HG03175 (cell line): Measurements from ENCODE around the gene ZNF860.
A peak's percentile ranks its signal among the peaks of the same experiment; 100 is the strongest.

Experiments used
- ATAC-seq: cut with Tn5 transposase; IDR thresholded peaks from one replicate; pipeline ENCODE4 v1.9.1; 2021; ENCODE audit warnings: mild to moderate bottlenecking, moderate library complexity; ENCODE audit not compliant: unreplicated experiment

Gene ZNF860

DNA sequence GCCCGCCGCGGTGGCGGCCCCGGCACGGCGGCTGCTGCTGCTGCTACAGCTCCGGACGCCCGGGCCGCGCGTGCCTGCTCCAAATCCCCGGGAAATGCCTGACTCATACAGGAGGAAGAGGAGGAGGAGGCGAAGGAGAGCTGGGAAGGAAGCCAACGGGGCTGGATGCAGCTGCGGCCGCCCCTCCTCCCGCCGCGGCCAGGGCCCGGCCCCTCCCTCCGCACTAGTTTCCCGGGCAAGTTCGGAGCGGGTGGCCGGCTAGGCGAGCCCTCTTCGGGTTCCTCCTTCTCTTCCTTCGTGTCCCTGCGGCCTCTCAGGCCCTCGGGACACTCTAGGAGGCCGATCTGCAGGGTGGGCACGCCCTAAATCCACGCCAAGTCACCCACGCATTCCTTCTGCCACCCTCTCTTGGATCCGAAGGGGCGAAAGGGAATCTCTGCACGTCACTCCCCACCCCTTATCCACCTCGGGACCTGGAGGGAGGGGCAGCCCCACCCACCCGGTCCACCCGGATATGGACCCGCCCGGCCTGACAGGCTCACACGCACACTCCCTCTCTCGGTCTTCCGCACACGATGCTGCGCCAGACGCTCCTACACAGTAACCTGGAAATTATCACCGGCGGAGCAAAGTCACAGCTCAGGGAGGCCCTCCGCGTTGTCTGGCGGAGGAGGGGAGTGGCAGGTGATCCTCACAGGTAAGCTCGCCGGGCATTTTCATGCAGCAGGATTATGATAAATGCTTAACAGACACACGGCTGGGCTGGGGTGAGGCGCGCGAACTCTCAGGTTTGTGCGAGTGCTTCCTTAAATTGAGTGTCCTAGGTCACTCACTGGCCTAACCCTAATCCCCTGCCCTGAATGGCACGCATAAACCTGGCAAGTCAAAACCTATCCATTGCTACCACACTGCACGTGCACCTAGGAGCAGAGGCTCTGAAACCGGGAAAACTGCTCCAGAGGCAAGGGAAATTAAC, at the start of gene ZNF860, which contains the start of gene OSBPL10:
Gene ZNF860, plus strand, starts transcription at position 545 of the 976 bp plus-strand sequence. CDS start 7,330 bp downstream, outside the sequence.
Gene OSBPL10, minus strand, starts transcription at position 57 of the 976 bp plus-strand sequence. CDS start 83 bp downstream, outside the sequence.
- ATAC-seq = peak; percentile 14

DNA sequence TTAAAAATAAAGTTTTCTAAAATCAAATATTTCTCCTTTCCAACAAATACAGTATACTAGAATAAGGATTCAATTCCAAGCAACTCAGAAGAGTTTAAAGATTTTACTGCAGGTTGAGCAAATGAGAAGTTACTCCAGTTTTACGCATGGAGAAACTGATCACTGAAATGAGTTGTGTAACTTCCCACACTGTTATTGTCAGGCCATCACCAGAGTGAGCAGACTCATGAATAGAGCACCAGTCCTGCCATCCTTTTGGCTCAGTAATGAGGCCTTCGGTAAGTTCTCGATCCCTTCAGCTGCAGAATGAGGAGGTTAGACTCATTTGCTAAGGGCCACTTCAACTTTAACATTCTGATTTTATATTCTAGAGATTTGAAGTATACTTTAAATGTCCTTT, 48.6 kb upstream of the ZNF860 start:
- no peak for ATAC-seq

DNA sequence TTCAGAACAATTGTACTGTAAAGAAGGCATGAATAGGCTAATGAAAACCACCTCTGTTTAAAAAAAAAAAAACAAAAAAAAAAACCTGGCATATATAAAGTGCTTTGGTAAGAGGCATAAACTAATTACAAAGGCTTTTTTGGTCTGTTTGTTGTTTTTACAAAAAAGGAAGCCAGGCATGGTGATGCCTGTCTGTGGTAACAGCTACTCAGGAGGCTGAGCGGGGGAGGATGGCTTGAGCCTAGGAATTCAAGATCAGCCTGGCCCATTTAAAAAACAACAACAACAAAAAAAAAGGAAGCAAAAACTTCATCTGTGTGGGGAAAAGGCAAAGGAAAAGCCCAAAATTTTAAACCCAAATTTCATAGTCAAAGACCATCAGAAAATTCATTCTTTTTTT, 47.5 kb upstream of the ZNF860 start:
- no peak for ATAC-seq

DNA sequence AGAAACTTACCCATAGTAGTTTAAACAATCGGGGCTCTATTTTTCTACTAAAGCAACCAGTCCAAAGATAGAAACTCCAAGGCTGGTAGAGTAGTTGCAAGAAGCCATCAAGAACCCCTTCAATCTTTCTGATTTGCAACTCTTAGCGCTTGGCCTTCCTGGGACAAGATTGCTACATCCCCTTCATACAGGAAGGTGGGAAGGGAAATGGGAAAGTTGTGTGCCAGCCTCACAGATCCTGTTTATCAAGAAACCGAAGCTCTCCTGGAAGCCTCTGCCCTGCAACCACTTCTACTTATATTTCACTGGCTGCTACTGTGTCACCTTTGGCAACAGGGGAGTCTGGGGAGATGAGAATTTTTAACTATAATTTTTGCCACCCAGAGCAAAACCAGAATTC, 46.7 kb upstream of the ZNF860 start:
- no peak for ATAC-seq

DNA sequence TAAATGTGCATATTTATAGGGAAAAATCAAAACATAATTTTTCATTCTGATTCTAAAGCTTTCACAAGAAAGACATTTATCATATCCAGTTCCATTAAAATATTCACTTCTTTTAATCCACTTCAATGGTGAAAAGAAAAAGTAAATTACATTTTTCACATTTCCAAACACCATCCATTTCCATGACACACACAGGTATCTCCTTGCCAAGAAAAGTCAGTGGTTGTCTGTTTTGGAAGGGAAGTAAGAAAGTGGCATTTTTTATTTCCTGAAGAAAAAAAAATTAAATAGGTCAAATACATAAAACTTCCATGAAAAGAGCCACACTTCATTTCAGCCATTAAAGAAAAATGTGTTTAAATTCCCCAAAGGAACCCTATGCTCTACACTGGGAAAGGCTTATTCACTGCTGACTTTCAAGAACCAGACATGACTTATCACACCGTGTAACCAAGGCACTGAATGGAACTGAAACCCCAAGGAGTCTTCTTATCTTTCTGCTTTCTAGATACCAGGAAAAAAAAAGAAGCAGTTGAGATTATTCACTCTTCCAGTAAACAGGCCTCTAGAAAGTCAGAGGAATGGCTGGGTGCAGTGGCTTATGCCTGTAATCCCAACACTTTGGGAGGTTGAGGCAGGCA, 45.0 kb upstream of the ZNF860 start:
- ATAC-seq = no peak

DNA sequence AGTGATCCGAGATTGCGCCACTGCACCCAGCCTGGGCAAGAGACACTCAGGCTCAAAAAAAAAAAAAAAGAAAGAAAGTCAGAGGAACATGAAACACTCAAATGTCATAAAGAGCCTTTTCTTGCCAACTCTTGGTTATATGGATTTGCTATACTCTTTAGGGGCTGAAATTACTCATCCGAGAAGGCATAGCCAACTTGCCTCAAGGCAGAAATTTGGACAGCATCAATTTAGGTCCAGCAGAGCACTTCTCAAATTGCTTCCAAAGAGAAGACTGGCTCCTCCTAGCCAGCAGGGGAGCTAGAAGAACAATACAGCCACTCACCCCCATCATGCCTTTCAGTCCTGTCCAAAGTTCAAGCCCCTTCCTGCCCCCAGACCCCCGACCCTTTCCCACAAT, 44.3 kb upstream of the ZNF860 start:
- ATAC-seq = no peak

DNA sequence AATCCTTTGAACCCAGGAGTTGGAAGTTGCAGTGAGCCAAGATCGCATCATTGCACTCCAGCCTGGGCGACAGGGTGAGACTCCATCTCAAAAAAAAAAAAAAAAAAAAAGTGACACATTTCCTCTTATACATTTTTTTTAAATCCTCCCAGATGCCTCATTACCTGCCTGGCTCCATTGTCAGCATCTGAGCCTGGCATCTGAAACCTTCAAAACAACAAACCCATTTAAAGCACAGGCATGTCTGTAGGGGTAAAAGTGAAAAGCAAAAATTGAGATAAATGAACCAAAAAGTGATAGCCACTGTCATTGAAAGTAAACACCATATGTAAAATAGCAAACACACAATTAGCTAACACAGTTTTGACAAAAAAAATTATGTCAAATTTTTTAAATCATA, 39.1 kb upstream of the ZNF860 start:
- no peak for ATAC-seq

DNA sequence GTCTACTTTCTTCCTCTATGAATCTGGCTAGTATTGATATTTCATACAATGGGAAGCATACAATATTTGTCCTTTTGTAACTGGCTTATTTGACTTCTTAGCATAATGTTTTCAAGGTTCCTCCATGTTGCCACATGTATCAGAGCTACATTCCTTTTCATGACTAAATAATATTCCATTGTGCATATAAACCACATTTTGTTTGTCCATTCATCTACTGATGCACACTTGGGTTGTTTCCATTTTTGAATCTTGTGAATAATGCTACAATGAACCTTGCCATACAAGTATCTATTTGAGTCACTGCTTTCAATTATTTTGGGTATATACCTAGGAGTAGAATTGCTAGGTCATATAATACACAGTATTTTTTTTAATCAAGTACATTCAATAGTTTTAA, 38.5 kb upstream of the ZNF860 start:
- ATAC-seq = no peak

DNA sequence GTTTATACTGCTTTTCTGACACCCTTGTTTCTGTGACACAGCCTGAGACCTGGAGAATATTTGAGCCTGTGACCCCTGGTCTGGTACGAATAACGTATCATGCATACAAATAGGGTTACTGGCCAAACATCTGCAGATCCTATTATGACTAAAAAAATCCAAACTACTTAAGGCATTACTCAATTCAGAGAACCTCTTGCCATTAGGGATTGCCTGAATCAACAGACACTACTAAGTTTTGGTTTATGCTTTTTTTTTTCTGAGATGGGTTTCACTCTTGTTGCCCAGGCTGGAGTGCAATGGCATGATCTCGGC, 35.9 kb upstream of the ZNF860 start:
- ATAC-seq = no peak

DNA sequence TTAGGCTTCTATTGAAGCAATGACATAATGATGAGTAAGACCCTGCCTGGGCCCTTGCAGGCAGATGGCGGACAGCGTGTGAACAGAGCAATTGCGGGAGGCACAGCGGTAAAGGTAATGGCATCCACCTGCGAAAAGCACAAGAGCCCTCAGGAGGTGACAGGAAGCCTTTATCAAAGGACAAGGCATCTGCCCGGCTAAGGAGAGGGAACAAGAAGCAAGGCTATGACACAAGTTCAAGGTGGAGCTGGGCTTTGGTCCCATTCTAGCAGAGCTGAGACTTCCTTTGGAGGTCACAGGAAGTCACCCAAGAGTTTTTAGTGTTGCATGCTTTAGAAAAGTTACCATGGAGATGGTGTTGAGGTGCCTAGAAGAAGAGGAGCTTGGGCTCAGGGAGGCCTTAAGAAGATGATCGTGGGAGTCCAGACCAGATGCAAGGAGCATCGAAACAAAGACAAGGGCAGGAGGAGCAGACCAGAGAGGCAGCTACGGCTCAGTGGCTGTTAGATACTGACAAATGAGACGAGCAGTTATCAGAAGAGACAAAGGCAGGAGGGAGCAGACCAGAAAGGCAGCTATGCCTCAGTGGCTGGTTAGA, 35.0 kb upstream of the ZNF860 start:
- peak; percentile 43 for ATAC-seq

DNA sequence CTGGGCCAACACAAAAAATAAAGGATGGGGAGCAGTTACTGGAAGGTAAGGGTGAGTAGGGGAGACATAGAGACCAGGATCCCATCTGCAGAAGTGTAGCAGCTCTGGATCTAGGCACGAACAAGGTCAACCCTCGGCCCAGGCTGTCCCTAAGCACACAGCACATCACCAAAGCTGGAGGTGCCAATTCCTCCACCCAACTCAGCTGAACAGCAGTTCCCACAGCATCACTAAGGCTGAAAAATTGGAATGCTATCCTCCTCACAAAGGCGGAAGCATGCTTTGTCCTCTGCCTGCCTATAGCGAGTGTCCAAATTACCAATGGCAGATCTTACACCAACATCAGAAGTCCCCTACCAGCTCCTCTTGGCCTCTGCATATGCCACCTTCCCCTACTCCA, 34.4 kb upstream of the ZNF860 start:
- no peak for ATAC-seq

DNA sequence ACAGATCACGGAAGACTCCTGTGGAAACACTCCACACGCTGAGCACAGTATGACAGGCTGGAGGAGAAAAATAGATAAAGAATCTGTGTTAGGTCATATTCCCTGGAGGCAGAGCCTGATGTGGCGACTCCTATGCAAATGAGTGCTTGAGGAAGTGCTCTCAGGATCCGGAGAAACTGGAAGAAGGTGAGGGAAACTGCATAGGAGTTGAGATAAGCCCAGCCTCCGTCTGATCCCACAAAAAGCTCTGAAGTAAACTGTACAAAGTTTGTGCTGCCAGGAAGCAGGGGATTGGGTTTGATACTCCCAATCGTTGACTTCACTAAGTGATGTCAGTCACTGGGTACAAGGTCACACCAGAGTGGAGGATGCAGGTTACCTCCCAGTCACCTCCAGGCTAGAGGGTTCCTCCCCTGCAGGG, 33.9 kb upstream of the ZNF860 start:
- no peak for ATAC-seq

DNA sequence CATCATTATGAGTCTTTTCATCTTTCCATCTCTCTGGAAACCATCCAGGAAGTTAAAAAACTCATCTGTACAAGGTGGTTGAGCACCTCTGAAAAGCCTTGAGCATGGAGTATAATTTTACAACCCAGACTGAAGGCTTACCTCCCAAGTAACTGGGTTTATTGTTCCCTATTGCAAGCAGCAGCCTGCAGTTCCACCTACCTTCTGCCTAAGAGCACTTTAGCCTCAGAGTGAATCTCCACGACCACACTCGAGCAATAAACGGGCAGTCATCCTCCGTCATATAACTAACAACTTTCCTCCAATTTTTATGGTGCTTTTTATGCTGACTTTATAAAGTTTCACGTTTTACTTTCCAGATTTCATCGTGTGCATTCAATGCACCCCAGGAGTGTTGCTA, 33.3 kb upstream of the ZNF860 start:
- no peak for ATAC-seq

DNA sequence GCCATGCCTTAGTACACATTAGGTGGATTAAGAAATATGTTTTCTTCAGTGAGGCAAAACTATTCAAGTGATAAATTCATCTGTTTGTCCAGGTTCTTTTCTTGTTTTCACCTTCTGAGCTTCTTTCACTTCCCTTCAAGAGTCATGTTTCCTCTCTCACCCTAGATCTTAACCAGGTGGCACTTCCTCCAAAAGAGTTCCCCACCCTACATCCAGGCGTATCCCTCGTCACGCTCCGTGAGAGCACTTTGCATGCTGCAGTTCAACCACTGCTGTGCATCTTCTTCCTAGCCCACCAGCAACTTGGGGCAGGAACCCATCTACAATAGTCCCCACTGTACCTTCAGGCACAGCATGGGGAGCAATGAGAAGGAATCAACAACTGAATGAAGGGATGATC, 29.3 kb upstream of the ZNF860 start:
- peak; percentile 84 for ATAC-seq

DNA sequence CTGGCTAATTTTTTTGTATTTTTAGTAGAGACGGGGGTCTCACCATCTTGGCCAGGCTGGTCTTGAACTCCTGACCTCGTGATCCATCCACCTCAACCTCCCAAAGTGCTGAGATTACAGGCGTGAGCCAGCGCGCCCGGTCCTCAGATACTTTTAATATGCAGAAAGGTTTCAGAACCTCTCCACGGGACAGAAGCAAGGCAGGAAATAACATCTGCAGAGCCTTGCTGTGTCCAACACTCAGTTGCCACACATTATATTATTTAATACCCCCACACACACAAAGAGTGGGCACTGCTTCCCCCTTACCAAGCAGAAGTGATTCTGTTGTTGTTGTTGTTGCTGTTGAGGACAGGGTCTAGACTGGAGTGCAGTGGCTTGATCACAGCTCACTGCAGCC, 28.5 kb upstream of the ZNF860 start:
- ATAC-seq = no peak

DNA sequence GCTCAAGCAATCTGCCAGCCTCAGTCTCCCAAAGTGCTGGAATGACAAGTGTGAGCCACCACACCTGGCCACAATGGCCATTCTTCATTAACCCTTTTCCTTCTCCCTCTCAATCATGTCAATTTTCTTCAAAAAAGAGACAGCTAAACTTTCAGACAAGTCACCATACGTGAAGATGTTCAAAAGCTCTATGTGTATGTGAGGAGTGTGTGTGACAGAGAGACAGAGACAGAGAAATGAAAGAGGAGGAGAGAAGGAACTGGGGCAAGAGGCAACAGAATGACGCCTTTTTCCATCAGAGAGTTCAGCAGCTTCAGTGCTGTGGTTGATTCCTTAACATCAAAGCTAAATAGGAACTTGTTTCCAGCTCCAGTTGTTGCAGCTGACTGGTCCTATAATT, 27.9 kb upstream of the ZNF860 start:
- no peak for ATAC-seq

DNA sequence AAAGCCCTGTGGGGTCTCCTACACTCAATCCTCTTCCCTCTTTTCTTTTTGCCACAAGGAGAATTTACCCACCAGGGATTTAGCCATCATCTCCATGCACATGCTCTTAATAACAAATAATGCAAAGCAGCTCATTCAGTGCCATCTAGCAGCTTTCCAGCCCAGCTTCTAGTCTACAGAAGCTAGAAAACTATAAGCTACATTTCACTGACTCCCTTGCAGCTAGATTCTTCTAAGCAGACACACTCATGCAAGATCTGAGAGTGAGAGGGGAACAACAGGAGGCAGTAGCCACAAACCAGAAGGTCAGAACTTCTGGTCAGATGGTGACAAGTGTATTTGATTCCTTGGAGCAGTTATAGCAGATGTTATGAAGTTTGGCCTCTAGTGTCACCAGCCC, 26.0 kb upstream of the ZNF860 start:
- no peak for ATAC-seq

DNA sequence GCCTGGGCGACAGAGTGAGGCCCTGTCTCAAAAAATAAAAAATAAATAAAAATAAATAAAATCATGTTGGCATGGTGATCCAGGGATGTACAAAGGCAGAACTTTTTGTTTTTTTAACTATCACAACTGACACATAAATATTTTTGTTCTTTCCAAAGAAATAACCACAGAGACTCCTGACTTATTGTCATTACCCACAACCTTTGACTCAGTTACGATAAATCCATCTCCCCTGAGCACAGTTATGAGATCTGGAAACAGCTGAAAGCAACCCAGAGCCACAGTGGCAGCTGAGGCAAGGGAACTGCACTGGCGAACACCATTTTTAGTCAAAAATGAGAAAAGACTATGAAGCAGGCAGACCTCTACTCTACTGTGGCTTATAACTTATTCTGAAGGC, 24.4 kb upstream of the ZNF860 start:
- no peak for ATAC-seq

DNA sequence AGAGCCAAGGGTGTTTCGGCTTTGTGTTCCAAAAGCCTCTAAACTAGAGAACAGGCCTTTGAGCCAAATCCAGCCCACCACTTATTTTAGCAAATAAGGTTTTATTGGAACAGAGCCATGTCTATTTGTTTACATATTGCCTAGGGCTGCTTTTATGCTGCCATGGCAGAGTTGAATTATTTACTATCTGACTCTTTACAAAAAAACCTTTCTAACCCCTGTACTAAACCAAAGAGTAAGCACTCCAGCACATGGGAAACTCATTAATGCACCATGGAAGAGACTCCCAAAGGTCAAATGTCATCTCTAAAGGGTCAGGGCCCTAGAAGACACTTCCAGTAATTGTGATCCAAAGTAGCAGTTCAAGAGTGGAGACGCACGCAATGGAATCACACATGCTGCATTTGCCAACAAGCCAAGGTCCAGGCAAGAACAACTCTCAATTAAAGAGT, 22.8 kb upstream of the ZNF860 start:
- no peak for ATAC-seq

DNA sequence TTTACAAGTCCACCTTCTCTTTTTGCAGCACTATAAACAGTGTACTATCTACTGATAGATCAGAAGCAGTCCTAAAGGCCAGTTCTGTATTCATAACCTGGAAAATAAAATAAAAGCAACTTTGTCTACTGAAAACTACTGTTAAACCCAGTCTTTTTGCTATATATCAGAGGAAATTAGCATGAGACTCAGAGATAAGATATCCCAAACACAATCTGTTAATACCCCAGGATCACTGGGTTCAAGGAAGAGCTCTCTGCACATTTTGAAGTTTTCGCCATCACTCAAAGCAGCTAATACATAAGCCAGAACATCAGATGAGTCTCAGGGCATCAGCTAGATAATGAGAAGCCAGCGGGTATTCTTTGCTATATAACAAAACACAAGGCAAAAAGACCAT, 22.3 kb upstream of the ZNF860 start:
- no peak for ATAC-seq

DNA sequence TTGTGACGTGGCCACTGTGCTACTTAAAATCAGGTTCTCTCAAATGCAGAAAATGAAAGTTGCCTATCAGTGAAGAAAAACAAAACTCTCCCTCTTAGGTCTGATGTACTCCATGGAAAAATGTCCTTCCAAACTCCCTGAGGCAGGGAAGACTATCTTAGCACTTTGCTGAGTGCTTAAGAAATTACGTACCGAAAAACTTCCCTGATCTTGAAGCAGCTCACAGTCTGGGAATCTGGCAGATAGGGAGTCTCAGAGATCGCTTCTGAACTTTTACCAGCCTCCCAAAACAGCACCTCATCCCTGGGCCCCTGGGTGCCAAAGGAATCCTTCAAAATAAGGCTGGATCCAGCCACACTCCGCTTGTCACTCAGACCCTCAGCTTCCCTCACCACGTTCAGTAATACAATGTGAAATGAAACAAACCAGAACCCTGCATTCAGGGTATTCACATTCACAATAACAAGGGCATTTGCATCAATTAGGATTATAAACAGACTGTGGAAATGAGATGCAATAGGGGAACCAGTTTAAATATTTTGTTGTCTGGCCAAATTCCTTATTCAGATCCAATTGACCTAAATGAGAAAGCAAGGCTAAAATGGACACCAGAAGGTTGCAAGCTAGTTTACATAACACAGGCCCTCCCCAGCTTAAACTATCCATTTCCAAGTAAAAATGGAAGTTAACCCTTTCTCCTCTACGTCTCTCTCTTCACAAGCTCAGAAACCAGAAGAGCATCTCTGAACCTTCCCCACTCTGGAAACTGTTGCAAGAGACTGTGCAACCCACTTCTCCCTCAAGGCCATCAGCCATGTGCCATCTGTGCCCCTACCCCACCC, 21.4 kb upstream of the ZNF860 start:
- ATAC-seq = peak; percentile 29
